Measurements from ENCODE around the gene QRICH2. TPM values are rescaled to one million over a fixed set of nuclear protein-coding genes. Genes with fewer than 3 reads are reported as not detected.
A peak's percentile ranks its signal among the peaks of the same experiment; 100 is the strongest.

QRICH2 gene
- total and polyA plus RNA-seq, 10 of the 15 experiments (the other 5 are each of a cell fraction or from before 2014, with no cell fraction given), result 0.04 to 0.72 (median 0.25) TPM

- no peak for TF ChIP-seq NFYA (IDR thresholded peaks at IDR 0.05; ENCODE audit: borderline replicate concordance, low read depth, low read length)
- no peak for TF ChIP-seq SREBF1 (IDR thresholded peaks at IDR 0.05; ENCODE audit: low read length)
- TF ChIP-seq MLLT1 (IDR thresholded peaks at IDR 0.05), result peak; percentile 81
- TF ChIP-seq SMAD5 (IDR thresholded peaks at IDR 0.05; ENCODE audit: low read depth), result 0 out of 2 replicates have a peak, but pooled peaks have one; percentile 70
- no peak for TF ChIP-seq GABPA (IDR thresholded peaks at IDR 0.05; ENCODE audit: low read depth)
- no peak; the same call in 1 of the 2 replicates for TF ChIP-seq EED (IDR thresholded peaks at IDR 0.05; ENCODE audit: low read depth)
- TF ChIP-seq IRF5 (IDR thresholded peaks at IDR 0.05; ENCODE audit: borderline replicate concordance), result no peak
- peak in 1 of 3 experiments; percentile 28; a peak in 1 of 6 replicates for TF ChIP-seq CTCF (IDR thresholded peaks at IDR 0.05 in 2 of 3, conservative IDR thresholded peaks at IDR 0.05 in 1 of 3; ENCODE audit: control insufficient read depth in 2 of 3, extremely low read depth in 1 of 3, insufficient read depth in 1 of 3, low read depth in 3 of 3, low read length in 3 of 3)
- peak; percentile 46; the same call in 1 of the 2 replicates for TF ChIP-seq CBFB (IDR thresholded peaks at IDR 0.05; ENCODE audit: low read depth)
- TF ChIP-seq ZNF622 (IDR thresholded peaks at IDR 0.05), result no peak
- no peak for TF ChIP-seq STAT3 (IDR thresholded peaks at IDR 0.05; ENCODE audit: low read depth, low read length)
- TF ChIP-seq MEF2B (IDR thresholded peaks at IDR 0.05; ENCODE audit: partially characterized antibody, poor library complexity, severe bottlenecking), result peak; percentile 45
- peak; percentile 89; the same call in 1 of the 2 replicates for TF ChIP-seq ZNF207 (IDR thresholded peaks at IDR 0.05; ENCODE audit: borderline replicate concordance)
- TF ChIP-seq EZH2 (IDR thresholded peaks at IDR 0.05; ENCODE audit: borderline replicate concordance, control insufficient read depth, low read depth, low read length), result no peak
- TF ChIP-seq EP300 (IDR thresholded peaks at IDR 0.05; ENCODE audit: borderline replicate concordance in 1 of 2, control insufficient read depth in 1 of 2, low read depth in 2 of 2, low read length in 2 of 2), result 0 out of 4 replicates have a peak, but pooled peaks of 1 of the 2 experiments have one; percentile 13
- TF ChIP-seq CHD2 (IDR thresholded peaks at IDR 0.05; ENCODE audit: borderline replicate concordance, low read depth, low read length), result peak; percentile 53; the same call in 1 of the 2 replicates
- no peak for TF ChIP-seq ZBTB11 (CRISPR knock-in tag; IDR thresholded peaks at IDR 0.05)
- no peak for TF ChIP-seq HSF1 (IDR thresholded peaks at IDR 0.05; ENCODE audit: low read depth, low read length)
- TF ChIP-seq NFYB (IDR thresholded peaks at IDR 0.05; ENCODE audit: insufficient read depth, low read depth, low read length), result no peak
Observed at GRCh38 chr17:76353599-76354316, 45.7 kb upstream of the QRICH2 start, which contains the start of gene PRPSAP1 (continued).
